ENCODE results near the gene AFF3. TPM values are rescaled to one million over a fixed set of nuclear protein-coding genes. Genes with fewer than 3 reads are reported as not detected.

AFF3 gene
- total RNA-seq, 3 donors from 2014 or later (not counting 1 experiment from before 2014, with no cell fraction given): 4.6 to 9.6 (median 5.6) TPM

- H3K36me3 Mint-ChIP-seq: no peaks in the 10 kb centered on the region
- Histone ChIP-seq H3K36me3 (ENCODE audit: control insufficient read depth, insufficient read depth, low read length) (no peaks in the 10 kb centered on the region), H3K4me3 (ENCODE audit: low read length) (no peak overlapping the region), H3K27me3 (ENCODE audit: control insufficient read depth, insufficient read depth, low read length) (no peaks in the 10 kb centered on the region), H3K27ac (ENCODE audit: low read length) (no peak overlapping the region), H3K9me3 (ENCODE audit: control insufficient read depth, insufficient read depth, low read length) (no peaks in the 10 kb centered on the region), H3K4me1 (ENCODE audit: control insufficient read depth, insufficient read depth, low read length) (peaks cover 11% of the 10 kb centered on the region)
- WGBS (ENCODE audit: insufficient coverage): 85% methylated on average over 9 of the region's 9 CpGs
- ATAC-seq (no peak), DNase-seq (no peak)
- no peak overlapping the region for H3K4me3 Mint-ChIP-seq
- intact Hi-C loops (cut with micrococcal nuclease): no loop called here
- H3K27ac Mint-ChIP-seq: no peak overlapping the region
- H3K9me3 Mint-ChIP-seq: no peaks in the 10 kb centered on the region
- H3K27me3 Mint-ChIP-seq (ENCODE audit: low read depth in 2 of 2): peaks cover 5 to 13% of the 10 kb centered on the region in 2 donors
- H3K4me1 Mint-ChIP-seq: peaks cover 7 to 11% of the 10 kb centered on the region in 2 donors
- no peak for TF ChIP-seq CTCF (IDR thresholded peaks at IDR 0.05)
Measured at GRCh38 chr2:99822474-99823207, 319.7 kb downstream of the AFF3 start.

GRCh38 chr2:99821984-99822383 is 320.4 kb downstream of the AFF3 start:
- Mint-ChIP-seq H3K4me1 (peaks cover 3 to 5% of the 10 kb centered on the region in 2 donors), H3K4me3 (no peak overlapping the region), H3K27me3 (ENCODE audit: low read depth in 2 of 2) (peaks cover 5 to 9% of the 10 kb centered on the region in 2 donors), H3K36me3 (no peaks in the 10 kb centered on the region), H3K27ac (no peak overlapping the region), H3K9me3 (no peaks in the 10 kb centered on the region)
- Histone ChIP-seq H3K4me1 (ENCODE audit: control insufficient read depth, insufficient read depth, low read length) (peaks cover 7% of the 10 kb centered on the region), H3K9me3 (ENCODE audit: control insufficient read depth, insufficient read depth, low read length) (no peaks in the 10 kb centered on the region), H3K4me3 (ENCODE audit: low read length) (no peak overlapping the region), H3K36me3 (ENCODE audit: control insufficient read depth, insufficient read depth, low read length) (no peaks in the 10 kb centered on the region), H3K27ac (ENCODE audit: low read length) (no peak overlapping the region), H3K27me3 (ENCODE audit: control insufficient read depth, insufficient read depth, low read length) (no peaks in the 10 kb centered on the region)
- no peak for TF ChIP-seq CTCF (IDR thresholded peaks at IDR 0.05)
- WGBS (ENCODE audit: insufficient coverage): 97% methylated on average over 6 of the region's 6 CpGs
- DNase-seq (no peak), ATAC-seq (no peak)
- intact Hi-C loops (cut with micrococcal nuclease): no loop called here

- intact Hi-C loops (cut with micrococcal nuclease): no loop called here
- peaks cover 0 to under 1% of the 10 kb centered on the region in 2 donors for H3K4me1 Mint-ChIP-seq
Measured at GRCh38 chr2:99821572-99821971, 320.8 kb downstream of the AFF3 start.

More at GRCh38 chr2:99821572-99821971, 320.8 kb downstream of the AFF3 start:
- Mint-ChIP-seq H3K27ac (no peak overlapping the region), H3K36me3 (no peaks in the 10 kb centered on the region), H3K9me3 (no peaks in the 10 kb centered on the region), H3K4me3 (no peak overlapping the region), H3K27me3 (ENCODE audit: low read depth in 2 of 2) (peaks cover 3 to 5% of the 10 kb centered on the region in 2 donors)
- Histone ChIP-seq H3K4me1 (ENCODE audit: control insufficient read depth, insufficient read depth, low read length) (peaks cover 3% of the 10 kb centered on the region), H3K36me3 (ENCODE audit: control insufficient read depth, insufficient read depth, low read length) (no peaks in the 10 kb centered on the region), H3K27ac (ENCODE audit: low read length) (no peak overlapping the region), H3K9me3 (ENCODE audit: control insufficient read depth, insufficient read depth, low read length) (no peaks in the 10 kb centered on the region), H3K4me3 (ENCODE audit: low read length) (no peak overlapping the region), H3K27me3 (ENCODE audit: control insufficient read depth, insufficient read depth, low read length) (no peaks in the 10 kb centered on the region)
- no peak for TF ChIP-seq CTCF (IDR thresholded peaks at IDR 0.05)
- ATAC-seq (no peak), DNase-seq (no peak)
- WGBS (ENCODE audit: insufficient coverage): 94% methylated on average over 7 of the region's 7 CpGs

Measured in natural killer cell (primary cell).